Nephron (organoid): ENCODE measurements around the gene ZNF440.
"Not testable (repeated sequence)": the region's sequence is repeated elsewhere in the genome, so short reads cannot be mapped to it uniquely, and the experiment has no call there.

Experiments used
- H3K27ac Mint-ChIP-seq, 3 experiments: 2 replicates each; pipeline ENCODE4 v1.8.0; 2020; ENCODE audit warnings: mixed read lengths in 3 of 3, mild to moderate bottlenecking in 2 of 3, moderate library complexity in 1 of 3
- H3K27me3 Mint-ChIP-seq: 2 replicates; pipeline ENCODE4 v1.8.0; 2021; ENCODE audit warnings: low read depth, mild to moderate bottlenecking, moderate library complexity, mixed read lengths
- H3K36me3 Mint-ChIP-seq: 2 replicates; pipeline ENCODE4 v1.8.0; 2020; ENCODE audit warnings: low read depth, mixed read lengths
- H3K4me1 Mint-ChIP-seq: 2 replicates; pipeline ENCODE4 v1.8.0; 2020; ENCODE audit warnings: mixed read lengths
- H3K4me3 Mint-ChIP-seq, 3 experiments: 2 replicates each; pipeline ENCODE4 v1.8.0; 2020; ENCODE audit warnings: mild to moderate bottlenecking in 3 of 3, mixed read lengths in 3 of 3, moderate library complexity in 2 of 3
- H3K9me3 Mint-ChIP-seq: 2 replicates; pipeline ENCODE4 v1.8.0; 2020; ENCODE audit warnings: mixed read lengths
- TF ChIP-seq, protein P1 (sequence below), 3 experiments: fragments of 200-600 bp; sonication (generic); IDR thresholded peaks; one replicate each; pipeline ENCODE4 v1.5.0; 2021; ENCODE audit warnings: antibody characterized with exemption in 3 of 3; ENCODE audit not compliant: unreplicated experiment in 3 of 3

Gene ZNF440

DNA sequence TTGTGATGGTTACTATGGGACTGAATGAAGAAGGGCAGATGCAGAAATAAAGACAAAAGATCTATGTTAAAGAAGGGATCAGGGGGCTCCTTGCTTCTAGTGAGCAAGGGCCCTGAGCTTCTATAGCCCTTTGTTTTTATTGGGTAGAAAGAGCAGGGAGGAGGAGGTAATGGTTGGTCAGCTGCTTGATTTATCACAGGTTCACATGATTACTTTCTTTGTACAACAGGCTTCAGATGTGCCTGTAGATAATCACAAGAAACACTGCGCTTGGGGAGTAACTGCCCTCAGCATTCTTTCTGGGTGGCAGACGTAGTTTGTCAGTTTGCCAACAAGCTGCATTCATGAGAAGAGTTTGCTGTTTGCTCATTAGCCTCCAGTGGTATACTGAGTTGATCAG lies 29.6 kb downstream of the ZNF440 start:
- no peak overlapping the region for H3K27ac Mint-ChIP-seq
- no peak overlapping the region for H3K4me3 Mint-ChIP-seq
- no peaks in the 10 kb centered on the region for H3K4me1 Mint-ChIP-seq
- peaks cover 8% of the 10 kb centered on the region for H3K36me3 Mint-ChIP-seq
- TF ChIP-seq, protein P1, sequence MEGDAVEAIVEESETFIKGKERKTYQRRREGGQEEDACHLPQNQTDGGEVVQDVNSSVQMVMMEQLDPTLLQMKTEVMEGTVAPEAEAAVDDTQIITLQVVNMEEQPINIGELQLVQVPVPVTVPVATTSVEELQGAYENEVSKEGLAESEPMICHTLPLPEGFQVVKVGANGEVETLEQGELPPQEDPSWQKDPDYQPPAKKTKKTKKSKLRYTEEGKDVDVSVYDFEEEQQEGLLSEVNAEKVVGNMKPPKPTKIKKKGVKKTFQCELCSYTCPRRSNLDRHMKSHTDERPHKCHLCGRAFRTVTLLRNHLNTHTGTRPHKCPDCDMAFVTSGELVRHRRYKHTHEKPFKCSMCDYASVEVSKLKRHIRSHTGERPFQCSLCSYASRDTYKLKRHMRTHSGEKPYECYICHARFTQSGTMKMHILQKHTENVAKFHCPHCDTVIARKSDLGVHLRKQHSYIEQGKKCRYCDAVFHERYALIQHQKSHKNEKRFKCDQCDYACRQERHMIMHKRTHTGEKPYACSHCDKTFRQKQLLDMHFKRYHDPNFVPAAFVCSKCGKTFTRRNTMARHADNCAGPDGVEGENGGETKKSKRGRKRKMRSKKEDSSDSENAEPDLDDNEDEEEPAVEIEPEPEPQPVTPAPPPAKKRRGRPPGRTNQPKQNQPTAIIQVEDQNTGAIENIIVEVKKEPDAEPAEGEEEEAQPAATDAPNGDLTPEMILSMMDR (IDR thresholded peaks at IDR 0.05; ENCODE audit: unreplicated experiment in 3 of 3): no peak
- H3K9me3 Mint-ChIP-seq: peaks cover 28% of the 10 kb centered on the region
- H3K27me3 Mint-ChIP-seq: peaks cover 3% of the 10 kb centered on the region

DNA sequence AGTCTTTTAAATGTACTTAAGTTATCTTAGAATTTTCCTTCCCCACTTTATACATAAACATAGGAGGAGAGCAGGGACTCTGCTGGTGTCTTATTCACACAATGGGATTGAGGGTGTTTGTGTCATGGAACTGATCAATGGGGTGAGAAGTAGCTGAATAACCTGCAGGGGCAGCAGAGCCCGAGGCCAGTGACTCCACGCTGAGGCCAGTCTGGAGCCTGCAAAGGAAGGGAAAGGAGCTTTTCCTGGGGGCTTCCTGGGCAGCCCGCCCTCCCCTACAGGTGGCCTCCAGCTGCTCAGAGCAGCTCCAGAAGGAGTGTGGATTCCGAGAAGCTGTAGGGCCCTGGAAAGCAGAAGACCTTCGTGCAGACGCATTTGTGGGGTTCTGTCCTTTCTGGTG lies 33.5 kb downstream of the ZNF440 start:
- not testable (repeated sequence) for H3K36me3 Mint-ChIP-seq, H3K27ac Mint-ChIP-seq, H3K4me3 Mint-ChIP-seq, H3K27me3 Mint-ChIP-seq, H3K4me1 Mint-ChIP-seq
- H3K9me3 Mint-ChIP-seq: peaks cover 26% of the 10 kb centered on the region

DNA sequence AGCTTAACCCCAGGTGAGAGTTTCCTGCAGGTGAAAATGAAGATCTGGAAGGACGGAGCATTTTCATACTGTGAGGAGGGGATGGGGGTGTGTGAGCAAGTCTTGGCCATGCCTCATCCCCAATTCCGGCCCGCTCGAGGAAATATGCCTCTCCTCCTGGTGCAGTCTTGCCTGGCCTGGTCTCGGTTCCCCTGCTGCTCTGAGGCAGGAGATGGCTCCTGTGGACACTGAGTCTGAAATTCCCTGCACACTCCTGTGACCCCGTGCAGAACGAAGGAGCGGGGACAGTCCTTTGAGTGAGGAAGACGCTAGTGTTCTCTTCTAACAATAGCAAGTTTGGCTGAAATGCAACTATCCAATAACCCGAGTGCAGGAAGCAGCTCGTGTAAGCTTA lies 34.1 kb downstream of the ZNF440 start:
- peaks cover 23% of the 10 kb centered on the region for H3K9me3 Mint-ChIP-seq
- TF ChIP-seq, protein P1 (IDR thresholded peaks at IDR 0.05; ENCODE audit: unreplicated experiment in 3 of 3): no peak
- H3K4me1 Mint-ChIP-seq: no peaks in the 10 kb centered on the region
- no peak overlapping the region for H3K27ac Mint-ChIP-seq
- no peak overlapping the region for H3K4me3 Mint-ChIP-seq
- peaks cover 7% of the 10 kb centered on the region for H3K27me3 Mint-ChIP-seq
- peaks cover 4% of the 10 kb centered on the region for H3K36me3 Mint-ChIP-seq

DNA sequence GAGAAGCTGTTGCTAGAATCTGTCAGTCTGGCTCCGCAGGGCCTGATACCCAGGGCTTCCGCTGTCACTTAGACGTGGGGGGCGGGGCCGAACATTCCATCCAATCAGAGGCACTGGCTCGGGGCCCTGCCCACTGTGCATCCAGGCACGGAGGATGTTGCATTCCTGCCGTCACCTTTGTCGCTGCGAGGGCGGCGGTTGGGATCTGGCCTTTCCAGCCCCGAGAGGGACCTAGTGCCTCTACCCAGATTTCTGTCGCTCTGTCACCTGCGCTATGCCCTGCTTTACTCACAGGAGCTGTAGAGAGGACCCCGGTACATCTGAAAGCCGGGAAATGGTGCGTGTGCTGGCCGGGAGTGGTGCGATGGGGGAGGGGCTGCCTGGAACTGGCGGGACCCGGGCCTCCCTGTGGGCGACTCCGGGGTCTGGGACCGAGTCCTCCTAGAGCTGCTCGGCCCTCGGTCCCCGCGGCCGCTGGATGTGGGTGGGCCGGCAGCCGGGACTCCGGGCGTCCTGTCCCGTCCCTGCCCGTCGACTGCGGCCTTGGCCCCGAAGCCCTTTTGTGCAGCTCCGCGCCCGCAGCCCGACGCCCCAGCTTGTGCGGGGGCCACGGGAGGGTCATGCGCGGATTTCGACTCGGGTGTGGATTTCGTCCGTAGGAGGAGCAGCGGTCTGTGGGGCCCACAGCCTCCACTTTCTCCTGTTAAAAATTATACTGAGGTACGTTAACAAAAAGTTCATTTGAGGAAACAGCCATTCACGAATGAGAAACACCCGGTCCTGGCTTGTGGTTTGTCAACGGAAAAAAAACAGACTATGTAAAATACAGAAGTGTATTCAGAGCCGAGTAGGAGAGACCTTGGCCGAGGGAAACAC lies 34.8 kb downstream of the ZNF440 start, which contains the start of gene ZNF439:
Gene ZNF439, plus strand, starts transcription at position 133 of the 876 bp plus-strand sequence. Its CDS starts 142 bp downstream, at position 275.
- peaks cover 4% of the 10 kb centered on the region for H3K36me3 Mint-ChIP-seq
- peaks cover 7% of the 10 kb centered on the region for H3K27me3 Mint-ChIP-seq
- TF ChIP-seq, protein P1 (IDR thresholded peaks at IDR 0.05; ENCODE audit: unreplicated experiment in 3 of 3): no peak
- H3K27ac Mint-ChIP-seq: no peak within 1 kb of the TSS
- peaks cover 19% of the 10 kb centered on the region for H3K9me3 Mint-ChIP-seq
- peak within 1 kb of the TSS in 1 of 3 experiments; percentile 14 for H3K4me3 Mint-ChIP-seq
- no peaks in the 10 kb centered on the region for H3K4me1 Mint-ChIP-seq

DNA sequence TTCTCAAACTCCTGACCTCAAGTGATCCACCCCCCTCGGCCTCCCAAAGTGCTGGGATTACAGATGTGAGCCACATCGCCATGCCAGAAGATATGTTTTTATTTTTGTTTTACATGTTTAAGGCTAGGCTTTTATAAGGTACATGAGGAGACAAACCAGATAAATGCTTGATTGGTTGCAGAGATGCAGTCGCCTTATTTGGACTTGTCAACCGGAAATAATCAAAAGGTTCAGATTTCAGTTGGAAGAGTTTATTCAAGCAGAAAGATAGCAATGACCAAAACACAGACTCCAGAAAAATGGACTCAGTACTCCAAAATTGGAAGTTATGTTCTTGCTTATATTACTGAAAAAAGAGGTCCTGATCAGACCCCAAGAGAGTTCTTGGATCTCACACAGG lies 36.2 kb downstream of the ZNF440 start:
- not testable (repeated sequence) for H3K4me1 Mint-ChIP-seq, H3K27ac Mint-ChIP-seq, H3K36me3 Mint-ChIP-seq, H3K4me3 Mint-ChIP-seq, H3K27me3 Mint-ChIP-seq
- H3K9me3 Mint-ChIP-seq: peaks cover 23% of the 10 kb centered on the region

DNA sequence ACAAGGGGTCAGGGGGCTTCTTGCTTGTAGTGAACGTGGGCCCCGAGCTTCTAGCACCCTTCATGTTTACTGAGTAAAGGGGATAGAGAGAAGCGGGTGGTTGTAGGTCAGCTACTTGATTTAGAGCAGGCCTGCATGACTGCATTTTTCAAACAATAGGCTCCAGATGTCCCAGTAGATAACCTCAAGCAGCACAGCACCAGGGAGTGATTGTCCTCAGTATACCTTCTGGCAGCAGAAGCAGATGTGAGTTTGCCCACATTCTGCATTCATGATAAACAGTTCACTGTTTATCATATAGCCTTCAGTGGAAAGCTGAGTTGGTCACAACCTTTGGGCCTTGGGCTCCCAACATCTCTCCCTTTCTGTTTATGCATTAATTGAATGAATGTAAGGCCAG lies 39.3 kb downstream of the ZNF440 start:
- Mint-ChIP-seq H3K4me1 (no peaks in the 10 kb centered on the region), H3K4me3 (no peak overlapping the region), H3K27me3 (peaks cover 4% of the 10 kb centered on the region), H3K36me3 (no peaks in the 10 kb centered on the region), H3K9me3 (peaks cover 19% of the 10 kb centered on the region), H3K27ac (no peak overlapping the region)
- TF ChIP-seq, protein P1 (IDR thresholded peaks at IDR 0.05; ENCODE audit: unreplicated experiment in 3 of 3): no peak
